Pons (tissue), 1 donor: Measurements from ENCODE around the gene PITX3.

Experiments
- DNase-seq: peaks from one replicate; pipeline ENCODE4 v3.0.0-alpha.2; 2016; ENCODE audit warnings: low spot score

Gene PITX3

DNA sequence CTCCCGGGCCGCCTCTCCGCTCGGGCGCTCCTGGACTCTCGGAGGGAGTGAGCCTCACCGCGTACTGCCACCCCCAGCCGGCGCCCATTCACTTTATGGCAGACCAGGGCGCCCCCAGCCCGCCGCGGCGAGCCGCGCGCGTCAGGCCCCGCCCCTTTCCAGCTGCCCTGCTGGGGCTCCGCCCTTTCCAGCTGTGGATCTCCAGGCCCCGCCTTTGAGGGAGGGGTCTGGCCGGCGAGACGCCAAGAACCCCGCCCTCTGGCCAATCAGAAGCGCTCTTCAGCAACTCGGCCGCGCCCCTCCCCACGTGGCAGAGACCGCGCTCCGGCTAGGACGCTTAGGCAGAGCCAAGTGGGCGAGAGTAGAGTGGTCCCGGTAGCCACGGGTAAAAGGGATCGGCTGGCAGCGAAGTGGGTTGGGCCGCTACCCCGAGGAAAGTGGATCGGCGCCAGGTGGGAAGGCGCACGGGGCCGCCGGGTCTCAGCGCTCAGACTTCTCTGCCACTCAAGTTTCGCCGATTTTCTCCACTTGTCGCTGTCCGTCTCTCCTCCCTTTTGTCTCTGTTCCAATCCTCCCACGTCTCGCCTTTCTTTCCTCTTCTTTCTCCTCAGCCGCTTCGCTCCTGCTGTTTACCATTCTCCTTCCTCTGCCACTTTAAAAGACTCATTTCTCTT, at the start of gene PITX3:
Gene PITX3 (minus strand): TSS at position 69 of the 674 bp plus-strand sequence. CDS start 9,432 bp downstream, outside the sequence.
- DNase-seq: peak; percentile 46

DNA sequence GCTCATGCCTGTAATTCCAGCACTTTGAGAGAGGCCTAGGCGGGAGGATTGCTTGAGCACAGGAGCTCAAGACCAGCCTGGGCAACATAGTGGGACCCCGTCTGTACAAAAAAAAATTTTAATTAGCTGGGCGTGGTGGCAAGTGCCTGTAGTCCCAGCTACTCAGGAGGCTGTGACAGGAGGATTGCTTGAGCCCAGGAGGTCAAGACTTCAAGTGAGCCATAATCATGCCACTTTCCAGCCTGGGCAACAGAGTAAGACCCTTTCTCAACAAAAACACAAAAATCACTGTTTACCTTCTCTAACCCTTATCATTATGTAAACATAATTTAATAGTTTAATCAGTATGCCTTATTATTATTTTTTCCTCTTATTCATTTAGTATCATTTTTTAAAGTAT, 48.5 kb upstream of the PITX3 start:
- no peak for DNase-seq

DNA sequence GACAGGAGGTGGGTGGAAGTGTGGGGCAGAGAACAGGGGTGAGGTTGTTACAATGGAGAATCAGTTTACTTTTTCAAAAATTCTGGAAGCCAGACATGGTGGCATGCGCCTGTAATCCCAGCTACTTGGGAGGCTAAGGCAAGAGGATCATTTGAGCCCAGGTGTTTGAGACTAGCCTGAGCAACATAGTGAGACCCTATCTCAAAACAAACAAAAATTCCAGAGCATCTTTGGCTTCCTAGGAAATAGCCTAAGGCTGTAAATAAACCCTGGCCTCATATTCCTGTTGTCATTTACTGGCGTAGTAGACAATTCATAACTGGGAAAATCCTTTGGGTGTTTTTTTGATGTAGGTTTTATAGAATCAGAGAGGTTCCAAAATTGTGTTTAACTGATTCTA, 48.0 kb upstream of the PITX3 start:
- no peak for DNase-seq

DNA sequence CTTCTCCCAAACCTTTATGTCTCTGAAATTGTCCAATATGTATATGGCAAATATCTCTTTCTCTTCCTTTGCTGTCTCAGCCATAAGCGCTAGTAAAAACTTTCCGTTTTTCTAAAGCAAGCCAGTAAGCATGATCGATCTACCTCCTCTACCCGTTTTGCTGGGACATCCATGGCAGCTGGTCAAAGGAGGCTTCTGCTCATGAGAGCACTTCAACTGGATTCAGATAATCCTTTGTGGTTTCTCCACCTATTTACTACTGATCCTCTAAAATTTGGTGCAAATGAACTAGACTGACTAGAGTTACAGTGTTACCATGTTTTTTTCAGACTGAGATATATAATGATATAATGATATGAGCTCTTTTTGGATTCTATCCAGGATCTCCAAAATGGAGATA, 46.7 kb upstream of the PITX3 start:
- DNase-seq: no peak

GRCh38 chr10:102287538-102287937, 46.2 kb upstream of the PITX3 start:
- no peak for DNase-seq

DNA sequence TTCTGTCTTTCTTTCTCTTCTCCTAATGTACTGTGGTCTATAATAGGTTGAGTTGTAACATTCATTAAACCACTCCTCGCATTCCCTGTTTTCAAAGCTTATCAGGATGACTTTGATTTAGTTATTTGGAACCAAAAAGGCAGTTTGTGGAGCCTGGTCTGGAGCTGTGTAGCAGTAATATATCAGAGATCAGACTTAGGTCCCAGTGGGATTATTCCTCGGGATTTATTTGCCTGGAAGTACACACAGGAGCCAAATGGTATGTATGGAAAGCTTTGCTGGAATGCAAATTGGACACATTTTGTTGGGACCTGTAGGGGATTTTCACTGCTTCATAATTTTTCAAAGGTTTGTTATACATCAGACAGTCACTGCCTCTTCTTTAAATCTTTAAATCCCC, 44.9 kb upstream of the PITX3 start:
- DNase-seq: no peak

DNA sequence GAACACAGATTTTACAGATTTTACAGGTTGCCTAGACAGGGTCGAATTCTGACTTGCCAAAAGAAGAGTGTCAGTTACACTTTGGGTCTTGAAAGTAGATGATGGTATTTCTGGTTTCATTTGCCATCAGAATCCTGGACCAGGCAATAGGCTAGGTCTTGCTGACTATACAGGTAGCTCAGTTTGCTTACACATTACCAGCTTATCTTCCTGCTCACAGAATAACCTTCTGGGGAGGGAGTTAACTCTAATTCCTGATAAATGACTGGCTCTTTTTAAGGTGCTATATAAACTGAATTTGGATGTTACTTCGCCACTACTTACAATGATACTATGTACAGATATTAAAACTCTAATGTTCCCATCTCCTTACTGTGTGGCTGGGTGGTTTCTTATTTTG, 43.8 kb upstream of the PITX3 start:
- DNase-seq: no peak

- no peak for DNase-seq
These were observed 43.2 kb upstream of the PITX3 start for GRCh38 chr10:102284531-102284930.

- no peak for DNase-seq
These were observed 42.6 kb upstream of the PITX3 start for GRCh38 chr10:102283890-102284289.

DNA sequence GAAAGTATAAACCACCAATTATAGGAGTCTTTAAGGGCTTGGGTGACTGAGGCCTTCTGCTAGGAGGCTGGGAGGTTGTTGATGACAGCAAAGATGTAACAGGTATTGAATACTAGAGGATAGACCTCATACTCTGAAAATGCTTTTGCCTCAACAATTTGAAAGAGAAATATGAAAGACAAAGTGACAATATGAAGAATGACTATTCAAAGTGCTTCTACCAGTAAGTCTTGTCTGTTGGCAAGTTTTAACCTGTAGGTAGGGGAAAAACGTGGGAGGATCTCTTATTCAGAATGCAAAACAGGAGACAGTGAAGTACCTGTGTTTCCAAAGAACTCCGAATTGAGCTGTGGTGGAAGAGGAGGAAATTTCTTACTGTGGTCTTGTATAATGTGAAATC, 42.2 kb upstream of the PITX3 start:
- no peak for DNase-seq

GRCh38 chr10:102281102-102281487, 39.8 kb upstream of the PITX3 start:
- DNase-seq: no peak

DNA sequence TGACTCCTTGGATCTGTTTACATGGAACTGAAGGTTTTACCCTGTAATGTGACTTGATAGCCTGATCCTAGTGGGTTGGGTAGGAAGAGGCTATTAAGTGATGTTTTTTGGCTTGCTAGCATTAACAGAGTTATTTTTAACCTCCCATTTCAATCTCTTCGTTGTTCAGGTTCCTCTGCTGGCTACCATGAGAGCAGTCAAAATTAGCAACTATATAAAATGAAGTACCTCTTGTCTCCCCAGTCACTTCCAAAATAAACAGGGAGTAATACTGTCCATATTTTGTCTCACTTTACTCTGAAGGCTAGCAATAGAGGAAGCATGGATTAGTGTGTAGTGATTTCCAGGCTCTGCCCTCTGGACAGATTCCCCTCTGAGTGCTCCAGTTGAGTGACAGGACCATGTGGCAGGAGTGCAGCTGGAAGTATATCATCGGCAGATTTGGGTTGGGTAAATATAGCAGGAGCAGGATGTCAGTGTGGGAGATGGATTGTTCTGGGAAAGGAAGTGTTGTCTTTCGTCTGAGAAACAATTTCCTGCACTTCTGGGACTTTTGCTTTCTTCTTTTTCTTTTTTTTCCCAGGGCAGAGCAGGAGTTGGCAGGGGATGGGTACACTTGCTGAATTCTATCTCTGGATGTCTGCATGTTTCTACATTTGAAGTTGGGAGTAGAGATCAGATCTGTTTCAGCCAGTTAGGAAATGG, 39.2 kb upstream of the PITX3 start:
- peak; percentile 12 for DNase-seq

- DNase-seq: no peak
These were observed 37.8 kb upstream of the PITX3 start for GRCh38 chr10:102279104-102279503.

GRCh38 chr10:102275343-102275742, 34.0 kb upstream of the PITX3 start:
- no peak for DNase-seq

DNA sequence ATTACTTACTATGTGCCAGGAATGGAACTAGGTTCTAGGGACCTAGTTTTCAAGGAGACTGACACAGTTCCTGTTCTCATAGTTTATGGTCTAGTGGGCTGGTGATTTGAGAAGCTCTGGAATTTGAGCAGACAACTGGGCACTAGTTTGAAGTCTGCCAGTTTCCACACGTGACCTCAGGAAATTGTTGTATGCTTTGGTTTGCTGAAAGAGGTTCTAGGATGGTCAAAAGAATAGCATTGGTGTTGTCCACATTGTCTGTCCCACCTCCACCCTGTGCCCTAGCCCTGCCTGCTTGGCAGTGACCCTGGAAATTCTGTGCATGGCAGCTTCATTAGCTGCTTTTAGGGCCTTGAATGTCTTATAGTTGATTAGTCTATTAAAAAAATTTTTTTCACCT, 32.8 kb upstream of the PITX3 start:
- no peak for DNase-seq

DNA sequence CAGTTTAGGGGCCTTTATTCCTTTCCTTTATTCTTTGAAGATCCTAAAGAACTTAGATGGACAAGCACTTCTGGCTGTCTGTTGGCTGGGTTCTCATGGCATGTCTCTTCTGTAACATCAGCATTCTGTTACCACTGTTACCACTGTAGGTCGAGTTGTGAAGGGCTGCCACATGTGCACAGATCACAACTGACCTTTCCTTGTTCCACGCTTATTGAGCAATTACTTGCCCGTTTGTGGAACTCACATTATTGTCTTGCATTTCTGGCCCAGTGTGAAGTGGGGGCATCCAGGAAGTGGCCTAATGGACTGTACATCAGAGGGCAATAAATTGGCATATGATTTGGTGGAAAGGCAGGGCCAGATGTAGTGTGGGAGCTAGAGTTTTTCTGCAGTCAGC, 27.7 kb upstream of the PITX3 start:
- no peak for DNase-seq

DNA sequence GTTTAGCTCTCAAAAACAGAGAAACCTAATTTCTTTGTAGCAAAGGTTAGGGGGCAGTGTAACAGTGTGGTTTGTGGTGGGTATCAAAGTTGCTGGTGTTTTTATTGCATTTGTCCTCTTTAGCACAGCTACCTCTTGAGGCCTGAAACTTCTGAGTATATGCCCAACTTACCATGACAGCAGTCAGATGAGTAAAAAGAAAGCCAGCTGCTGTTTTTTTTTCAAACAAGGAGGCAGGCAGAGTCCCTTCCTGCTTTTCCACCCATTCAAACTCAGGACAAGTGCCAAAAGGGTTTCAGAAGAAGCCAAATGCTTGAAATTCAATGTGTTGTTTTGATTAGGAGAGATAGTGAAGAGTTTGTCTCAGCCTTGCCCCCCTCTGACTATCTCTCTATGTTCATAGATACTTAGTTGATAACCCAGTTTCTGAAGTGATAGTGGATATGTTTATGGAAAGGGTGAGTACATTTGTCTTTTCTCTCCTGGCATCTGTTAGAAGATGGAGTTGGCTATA, 27.1 kb upstream of the PITX3 start:
- DNase-seq: no peak

GRCh38 chr10:102267748-102268147, 26.4 kb upstream of the PITX3 start:
- no peak for DNase-seq

DNA sequence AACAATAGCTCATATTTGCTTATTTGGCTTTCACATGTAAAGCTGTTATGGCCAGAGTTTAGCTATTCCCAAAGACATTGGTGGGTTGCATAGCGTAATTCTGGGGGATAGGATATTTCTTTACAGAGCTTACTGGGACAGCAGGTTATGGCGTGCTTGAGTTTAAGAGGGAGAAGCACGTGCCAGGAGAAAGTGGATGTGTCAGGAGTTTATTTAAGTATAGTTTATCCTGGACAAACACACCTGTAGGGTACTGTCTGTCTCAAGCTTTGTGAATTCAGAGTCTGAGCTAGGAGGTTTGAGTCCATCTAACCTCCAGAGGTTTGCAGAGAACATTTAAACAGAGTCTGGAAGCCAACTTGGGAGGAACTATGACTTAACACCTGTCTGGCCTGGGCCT, 25.4 kb upstream of the PITX3 start:
- no peak for DNase-seq

GRCh38 chr10:102264371-102264770, 23.1 kb upstream of the PITX3 start:
- no peak for DNase-seq

DNA sequence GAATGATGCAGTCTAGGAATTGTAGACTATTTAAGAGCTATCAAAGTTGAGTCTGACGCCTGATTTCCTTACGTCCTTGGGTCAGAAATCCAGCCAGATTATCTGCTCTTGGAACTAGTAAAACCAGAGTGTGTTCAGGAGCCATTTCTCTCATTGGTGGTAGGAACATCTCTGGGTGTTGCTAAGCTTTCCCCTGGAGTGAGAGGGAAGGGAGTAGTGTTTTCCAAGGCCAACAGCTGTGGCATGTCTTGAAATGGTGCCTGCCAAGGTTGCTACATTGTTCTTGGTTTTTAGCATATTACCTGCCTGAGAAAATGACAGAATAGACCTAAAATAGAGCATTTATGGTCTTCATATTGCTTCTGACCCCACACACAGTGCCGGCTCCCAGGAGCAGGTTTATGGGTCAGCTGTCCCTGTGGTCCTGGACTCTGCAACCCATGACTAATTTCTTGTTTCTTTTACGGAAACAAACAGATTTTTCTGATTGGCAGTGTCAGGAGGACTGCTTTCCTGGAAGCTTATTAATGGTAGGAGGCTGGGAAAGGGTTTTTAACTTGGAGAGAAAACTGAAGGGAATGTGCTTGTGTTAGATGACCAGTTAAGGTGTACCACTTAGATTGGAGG, 21.5 kb upstream of the PITX3 start:
- DNase-seq: no peak

- no peak for DNase-seq
These were observed 20.5 kb upstream of the PITX3 start for GRCh38 chr10:102261842-102262241.

- no peak for DNase-seq
These were observed 19.9 kb upstream of the PITX3 start for GRCh38 chr10:102261196-102261595.
